IPS-18c (cell line): ENCODE results near the gene OR2J2.
"Not testable (repeated sequence)": the region's sequence is repeated elsewhere in the genome, so short reads cannot be mapped to it uniquely, and the experiment has no call there.

Experiments
- H3K4me3 ChIP-seq: 2 replicates; pipeline ENCODE4 v1.7.0; 2013; ENCODE audit warnings: low read depth, mild to moderate bottlenecking, low read length, moderate library complexity; ENCODE audit not compliant: insufficient read depth
- H3K9me3 ChIP-seq: one replicate; pipeline ENCODE4 v1.6.1; 2013; ENCODE audit warnings: mild to moderate bottlenecking, low read length, moderate library complexity; ENCODE audit not compliant: control insufficient read depth, insufficient read depth

OR2J2 gene

GRCh38 chr6:29170607-29171006 lies at the start of gene OR2J2:
TSS of gene OR2J2 (plus strand) at chr6:29170907. CDS start at chr6:29173636, 2,729 bp downstream.
- H3K4me3 ChIP-seq, H3K9me3 ChIP-seq: not testable (repeated sequence)

GRCh38 chr6:29129326-29130012 lies 41.2 kb upstream of the OR2J2 start:
- Histone ChIP-seq H3K4me3 (no peak overlapping the region), H3K9me3 (no peaks in the 10 kb centered on the region)

GRCh38 chr6:29130644-29131043 lies 40.1 kb upstream of the OR2J2 start:
- H3K9me3 ChIP-seq: no peaks in the 10 kb centered on the region

GRCh38 chr6:29131691-29132090 lies 39.0 kb upstream of the OR2J2 start:
- Histone ChIP-seq H3K9me3 (no peaks in the 10 kb centered on the region), H3K4me3 (no peak overlapping the region)

More at GRCh38 chr6:29130644-29131043, 40.1 kb upstream of the OR2J2 start:
- H3K4me3 ChIP-seq: no peak overlapping the region

- H3K4me3 ChIP-seq: no peak overlapping the region
- H3K9me3 ChIP-seq: no peaks in the 10 kb centered on the region
These were observed 33.0 kb upstream of the OR2J2 start for GRCh38 chr6:29137724-29138123.

GRCh38 chr6:29141606-29142005 lies 29.1 kb upstream of the OR2J2 start:
- Histone ChIP-seq H3K9me3 (no peaks in the 10 kb centered on the region), H3K4me3 (no peak overlapping the region)

GRCh38 chr6:29142309-29142708 lies 28.4 kb upstream of the OR2J2 start:
- Histone ChIP-seq H3K9me3 (no peaks in the 10 kb centered on the region), H3K4me3 (no peak overlapping the region)

- Histone ChIP-seq H3K9me3 (no peaks in the 10 kb centered on the region), H3K4me3 (no peak overlapping the region)
These were observed 24.5 kb upstream of the OR2J2 start for GRCh38 chr6:29146179-29146578.

GRCh38 chr6:29147074-29147473 lies 23.6 kb upstream of the OR2J2 start:
- Histone ChIP-seq H3K9me3 (no peaks in the 10 kb centered on the region), H3K4me3 (no peak overlapping the region)

GRCh38 chr6:29149444-29149843 lies 21.3 kb upstream of the OR2J2 start:
- not testable (repeated sequence) for H3K4me3 ChIP-seq, H3K9me3 ChIP-seq

GRCh38 chr6:29153083-29153482 lies 17.6 kb upstream of the OR2J2 start:
- Histone ChIP-seq H3K4me3 (no peak overlapping the region), H3K9me3 (no peaks in the 10 kb centered on the region)

GRCh38 chr6:29155182-29155581 lies 15.5 kb upstream of the OR2J2 start:
- not testable (repeated sequence) for H3K9me3 ChIP-seq, H3K4me3 ChIP-seq

GRCh38 chr6:29159922-29160321 lies 10.8 kb upstream of the OR2J2 start:
- not testable (repeated sequence) for H3K4me3 ChIP-seq, H3K9me3 ChIP-seq

GRCh38 chr6:29165571-29165970 lies 5.1 kb upstream of the OR2J2 start:
- not testable (repeated sequence) for H3K9me3 ChIP-seq

GRCh38 chr6:29171736-29172135 lies 1.0 kb downstream of the OR2J2 start:
- no peaks in the 10 kb centered on the region for H3K9me3 ChIP-seq
- H3K4me3 ChIP-seq: no peak overlapping the region

More at GRCh38 chr6:29165571-29165970, 5.1 kb upstream of the OR2J2 start:
- H3K4me3 ChIP-seq: not testable (repeated sequence)

- H3K9me3 ChIP-seq: no peaks in the 10 kb centered on the region
- H3K4me3 ChIP-seq: no peak overlapping the region
These were observed 12.9 kb downstream of the OR2J2 start for GRCh38 chr6:29183594-29183993.

GRCh38 chr6:29188659-29189058 lies 18.0 kb downstream of the OR2J2 start:
- H3K4me3 ChIP-seq, H3K9me3 ChIP-seq: not testable (repeated sequence)

- no peak overlapping the region for H3K4me3 ChIP-seq
- H3K9me3 ChIP-seq: no peaks in the 10 kb centered on the region
These were observed 30.3 kb downstream of the OR2J2 start for GRCh38 chr6:29200767-29201662.
